Retina (tissue), 1 donor: ENCODE results near the gene DRG2.

Source experiments
- DNase-seq: peaks from one replicate; pipeline ENCODE4 v3.0.0-alpha.2; 2016

Gene DRG2

DNA sequence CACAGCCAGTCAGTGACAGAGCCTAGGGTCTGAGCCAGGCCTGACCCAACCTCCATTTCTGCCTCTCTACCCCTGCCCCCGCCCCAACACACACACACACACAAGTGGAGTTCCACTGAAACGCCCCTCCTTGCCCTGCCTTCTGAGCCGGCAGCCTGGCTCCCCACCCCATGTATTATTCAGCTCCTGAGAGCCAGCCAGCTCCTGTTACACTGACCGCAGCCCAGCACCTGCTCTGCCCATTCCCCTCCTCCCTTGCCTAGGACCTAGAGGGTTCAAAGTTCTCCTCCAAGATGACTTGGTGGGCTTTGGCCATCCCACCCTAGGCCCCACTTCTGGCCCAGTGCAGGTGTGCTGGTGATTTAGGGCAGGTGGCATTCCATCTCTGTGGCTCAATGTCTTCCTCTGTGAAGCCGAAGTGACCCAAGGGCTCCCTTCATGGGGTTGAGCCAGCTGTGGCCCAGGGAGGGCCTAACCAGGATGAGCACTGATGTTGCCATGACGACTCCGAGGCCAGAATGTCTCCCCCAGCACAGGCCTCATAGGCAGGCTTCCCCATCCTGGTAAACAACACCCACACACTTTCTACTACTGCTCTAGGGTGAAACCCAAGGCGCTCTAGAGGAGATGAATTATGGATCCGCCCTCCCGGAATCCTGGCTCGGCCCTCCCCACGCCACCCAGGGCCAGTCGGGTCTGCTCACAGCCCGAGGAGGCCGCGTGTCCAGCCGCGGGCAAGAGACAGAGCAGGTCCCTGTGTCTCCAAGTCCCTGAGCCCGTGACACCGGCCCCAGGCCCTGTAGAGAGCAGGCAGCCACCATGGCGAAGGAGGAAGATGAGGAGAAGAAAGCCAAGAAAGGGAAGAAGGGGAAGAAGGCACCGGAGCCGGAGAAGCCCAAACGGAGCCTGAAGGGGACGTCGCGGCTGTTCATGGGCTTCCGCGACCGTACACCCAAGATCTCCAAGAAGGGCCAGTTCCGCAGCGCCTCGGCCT is 30.5 kb downstream of the DRG2 start:
- no peak for DNase-seq

- DNase-seq = no peak
These were observed 31.5 kb downstream of the DRG2 start for GRCh38 chr17:18119166-18119745.

DNA sequence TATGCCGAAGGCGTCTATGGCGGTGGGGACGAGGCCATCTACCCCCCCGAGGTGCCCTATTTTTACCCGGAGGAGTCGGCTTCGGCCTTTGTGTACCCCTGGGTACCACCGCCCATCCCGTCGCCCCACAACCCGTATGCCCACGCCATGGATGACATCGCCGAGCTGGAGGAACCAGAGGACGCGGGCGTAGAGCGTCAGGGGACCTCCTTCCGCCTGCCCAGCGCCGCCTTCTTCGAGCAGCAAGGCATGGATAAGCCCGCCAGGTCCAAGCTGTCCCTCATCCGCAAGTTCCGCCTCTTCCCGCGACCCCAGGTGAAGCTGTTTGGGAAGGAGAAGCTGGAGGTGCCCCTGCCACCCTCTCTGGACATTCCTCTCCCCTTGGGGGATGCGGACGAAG is 32.2 kb downstream of the DRG2 start:
- DNase-seq = no peak

GRCh38 chr17:18120461-18121017 is 32.8 kb downstream of the DRG2 start:
- no peak for DNase-seq

DNA sequence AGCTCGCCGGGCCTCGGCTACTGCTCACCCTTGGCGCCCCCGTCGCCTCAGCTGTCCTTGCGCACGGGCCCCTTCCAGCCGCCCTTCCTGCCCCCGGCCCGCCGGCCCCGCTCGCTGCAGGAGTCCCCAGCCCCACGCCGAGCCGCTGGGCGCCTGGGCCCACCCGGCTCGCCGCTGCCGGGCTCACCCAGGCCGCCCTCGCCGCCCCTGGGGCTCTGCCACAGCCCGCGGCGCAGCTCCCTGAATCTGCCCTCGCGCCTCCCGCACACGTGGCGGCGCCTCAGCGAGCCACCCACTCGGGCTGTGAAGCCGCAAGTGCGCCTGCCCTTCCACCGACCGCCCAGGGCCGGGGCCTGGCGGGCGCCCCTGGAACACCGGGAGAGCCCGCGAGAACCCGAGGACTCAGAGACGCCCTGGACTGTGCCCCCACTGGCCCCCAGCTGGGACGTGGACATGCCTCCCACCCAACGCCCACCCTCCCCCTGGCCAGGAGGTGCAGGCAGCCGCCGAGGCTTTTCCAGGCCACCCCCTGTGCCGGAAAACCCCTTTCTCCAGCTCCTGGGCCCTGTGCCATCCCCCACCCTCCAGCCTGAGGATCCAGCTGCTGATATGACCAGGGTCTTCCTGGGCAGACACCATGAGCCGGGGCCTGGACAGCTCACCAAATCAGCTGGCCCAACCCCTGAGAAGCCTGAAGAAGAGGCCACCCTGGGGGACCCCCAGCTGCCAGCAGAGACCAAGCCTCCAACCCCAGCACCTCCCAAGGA is 33.6 kb downstream of the DRG2 start:
- no peak for DNase-seq

DNA sequence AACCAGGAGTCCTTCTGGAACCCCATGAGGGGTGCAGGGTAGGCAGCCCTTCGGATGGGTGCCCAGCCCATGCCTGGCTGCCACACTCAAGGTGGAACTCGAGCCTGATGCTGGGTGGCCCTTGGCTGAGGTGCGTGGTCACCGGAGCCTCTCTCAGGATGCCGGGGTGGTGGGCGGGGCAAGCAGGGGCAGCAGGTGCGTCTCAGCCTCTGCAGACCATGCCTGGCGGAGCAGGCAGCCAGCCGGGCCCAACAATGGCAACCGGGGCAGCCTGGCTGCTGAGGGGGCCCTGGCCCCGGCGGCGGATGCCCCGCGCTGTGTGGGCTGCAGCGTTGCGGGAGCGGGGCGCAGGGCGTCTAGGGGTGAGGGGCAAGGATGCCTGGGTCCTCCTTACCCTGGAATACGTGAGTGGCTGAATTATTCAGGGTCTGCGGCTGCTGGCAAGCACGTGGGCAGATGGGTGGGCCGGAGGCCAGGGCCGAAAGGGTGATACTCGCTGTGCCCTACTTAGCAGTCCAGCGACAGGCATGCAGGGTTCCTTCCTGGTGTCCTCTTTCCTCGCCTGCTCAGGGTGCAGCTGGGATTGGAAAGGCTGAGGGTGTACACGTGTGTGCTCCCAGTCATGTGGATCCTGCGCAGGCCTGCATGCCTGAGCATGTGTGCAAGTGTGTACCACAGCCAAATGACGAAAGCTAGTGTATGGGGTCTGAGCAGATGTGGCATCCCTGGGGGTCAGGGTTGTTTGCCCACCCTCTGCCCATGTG is 35.4 kb downstream of the DRG2 start:
- no peak for DNase-seq

- DNase-seq = no peak
These were observed 36.8 kb downstream of the DRG2 start for GRCh38 chr17:18124345-18125126.

DNA sequence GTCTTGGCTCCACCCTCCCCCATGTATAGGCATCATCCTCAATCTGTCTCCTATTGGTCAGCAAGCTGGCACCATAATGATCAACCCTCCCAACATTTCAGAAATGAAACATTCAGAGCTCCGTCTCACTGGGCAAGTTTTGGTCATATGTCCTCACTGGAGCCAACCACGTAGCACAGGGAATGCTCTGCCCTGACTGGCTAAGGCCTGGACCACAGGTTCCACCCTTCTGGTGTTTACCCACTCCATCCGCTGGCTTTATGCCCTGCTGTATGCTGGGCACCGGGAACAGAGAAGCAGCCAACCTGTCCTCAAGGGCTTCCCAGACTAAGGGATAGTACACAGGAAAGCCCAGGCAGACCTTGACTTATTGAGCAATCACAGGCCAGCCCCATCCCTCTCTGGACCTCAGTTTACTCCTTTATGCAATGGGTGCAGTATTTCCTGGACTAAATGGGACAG is 41.3 kb downstream of the DRG2 start:
- DNase-seq = no peak

- DNase-seq = no peak
These were observed 45.0 kb downstream of the DRG2 start for GRCh38 chr17:18132711-18133110.

DNA sequence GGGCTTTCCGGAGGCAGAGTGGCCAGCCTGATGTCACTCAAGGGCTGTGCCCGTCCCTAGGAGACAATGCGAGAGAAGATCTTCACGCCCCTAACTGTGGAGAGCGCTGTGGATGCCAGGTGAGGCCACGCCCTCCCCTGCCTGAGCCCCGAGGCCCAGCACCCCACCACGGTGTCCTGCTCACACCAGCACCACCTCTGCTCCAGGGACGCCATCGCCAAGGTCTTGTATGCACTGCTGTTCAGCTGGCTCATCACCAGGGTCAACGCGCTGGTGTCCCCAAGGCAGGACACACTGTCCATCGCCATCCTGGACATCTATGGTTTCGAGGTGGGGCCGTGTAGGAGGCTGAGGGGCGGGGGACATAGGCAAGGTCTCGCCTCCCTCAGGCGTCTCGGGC is 48.6 kb downstream of the DRG2 start:
- DNase-seq = no peak

DNA sequence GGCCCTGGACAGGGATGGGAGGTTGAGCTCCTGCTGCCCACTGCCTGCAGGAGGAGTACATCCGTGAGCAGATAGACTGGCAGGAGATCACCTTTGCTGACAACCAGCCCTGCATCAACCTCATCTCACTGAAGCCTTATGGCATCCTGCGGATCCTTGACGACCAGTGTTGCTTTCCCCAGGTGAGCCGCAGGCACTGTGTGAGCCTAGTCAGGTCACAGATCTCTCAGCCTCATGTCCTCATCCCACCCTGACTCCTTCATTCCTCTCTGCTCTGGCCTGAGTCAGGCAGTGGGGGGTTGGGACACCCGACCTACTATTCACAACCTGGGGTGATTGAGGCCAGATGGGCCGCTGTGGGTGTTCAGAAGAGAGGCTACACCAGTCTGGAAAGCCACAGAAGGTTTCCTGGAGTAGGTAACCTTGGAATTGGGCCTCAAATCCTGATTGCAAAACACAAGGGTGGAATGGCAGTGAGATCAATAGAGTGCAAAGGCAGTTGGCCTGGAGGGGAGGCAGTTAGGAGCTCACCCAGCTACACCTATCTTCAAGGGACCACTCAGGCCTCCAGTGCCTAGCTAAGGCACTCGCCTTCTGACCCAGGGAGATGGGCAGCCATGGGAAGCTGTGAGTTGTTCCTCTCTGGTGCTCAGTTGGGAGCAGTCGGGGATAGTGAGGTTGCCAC is 50.5 kb downstream of the DRG2 start:
- DNase-seq = no peak

DNA sequence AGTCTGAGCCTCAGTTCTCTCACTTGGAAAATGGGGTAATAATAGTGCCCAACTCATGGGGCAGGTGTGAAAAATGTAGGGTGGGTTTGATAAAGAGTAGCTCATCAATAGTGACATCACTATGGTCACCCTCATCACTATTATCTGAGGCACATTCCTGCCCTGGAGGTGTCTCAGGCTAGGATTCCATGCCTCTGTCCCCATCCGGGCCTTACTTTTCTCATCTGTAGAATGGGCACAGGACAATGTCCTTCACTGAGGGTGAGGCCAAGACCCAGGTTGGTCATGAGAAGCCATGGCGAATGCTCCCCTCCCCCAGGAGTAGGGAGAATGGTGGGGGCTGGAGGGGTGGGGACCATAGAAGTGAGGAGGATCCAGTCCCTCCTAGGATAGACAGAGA is 51.3 kb downstream of the DRG2 start:
- DNase-seq = no peak

DNA sequence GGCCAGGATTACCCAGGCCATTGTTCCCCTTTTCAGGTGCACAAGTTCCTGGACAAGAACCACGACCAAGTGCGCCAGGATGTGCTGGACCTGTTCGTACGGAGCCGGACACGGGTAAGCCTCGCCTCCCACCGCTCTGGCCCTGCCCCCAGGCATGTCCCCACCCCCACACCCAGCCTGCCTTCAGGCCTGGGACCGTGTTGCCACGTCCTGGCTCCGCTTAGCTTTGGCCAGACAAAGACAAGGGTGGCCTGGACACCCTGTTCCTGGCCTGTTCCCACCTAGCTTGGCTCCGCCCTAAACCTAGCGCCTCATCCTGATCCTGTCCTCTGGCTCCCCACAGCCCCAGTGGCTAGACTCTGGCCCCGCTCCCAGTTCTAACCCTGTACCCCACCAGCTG is 51.8 kb downstream of the DRG2 start:
- no peak for DNase-seq

- DNase-seq = no peak
These were observed 52.2 kb downstream of the DRG2 start for GRCh38 chr17:18139949-18140348.

DNA sequence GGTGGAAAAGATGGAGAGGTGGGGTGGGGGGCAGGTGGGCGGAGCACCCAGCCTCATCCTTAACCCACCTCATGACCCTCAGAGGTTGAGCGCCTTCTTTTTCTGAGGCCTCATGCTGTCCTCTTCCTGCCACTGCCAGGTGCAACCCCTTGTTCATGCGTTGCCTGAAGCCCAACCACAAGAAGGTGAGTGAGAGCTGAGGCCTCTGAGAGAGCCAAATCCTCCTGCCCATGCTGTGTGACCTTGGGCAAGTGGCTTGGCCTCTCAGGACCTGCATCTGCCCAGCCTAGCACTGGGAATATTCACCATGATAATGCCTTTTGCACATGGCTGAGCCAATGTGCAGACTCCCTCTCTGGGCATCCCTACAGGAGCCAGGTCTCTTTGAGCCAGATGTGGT is 52.9 kb downstream of the DRG2 start:
- DNase-seq = no peak

DNA sequence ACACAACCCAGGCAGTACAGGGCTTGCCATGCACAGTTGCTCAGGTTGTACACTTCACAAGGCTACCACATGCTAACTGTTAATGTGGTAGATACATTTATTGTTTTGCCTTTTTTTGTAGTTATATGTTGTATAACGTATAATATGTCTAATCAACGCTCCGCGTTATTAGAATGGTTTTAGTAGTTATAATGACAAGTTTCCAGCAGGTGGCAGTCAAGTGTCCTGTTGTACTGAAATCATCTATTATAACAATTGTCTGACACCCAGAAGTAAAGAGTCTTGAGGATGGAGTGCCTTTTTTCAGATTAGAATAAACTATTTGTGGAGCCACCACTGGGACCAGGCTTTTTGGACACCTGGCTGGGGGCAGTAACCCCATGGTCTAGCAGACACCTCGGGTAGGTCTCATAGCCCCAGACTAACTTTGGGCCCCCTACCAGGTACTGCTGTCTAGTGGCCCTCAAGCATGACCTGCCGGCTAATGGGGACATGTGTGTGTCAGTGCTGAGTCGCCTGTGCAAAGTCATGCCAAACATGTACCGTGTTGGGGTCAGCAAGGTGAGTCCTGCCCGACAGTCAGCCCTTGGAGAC is 53.6 kb downstream of the DRG2 start:
- peak; percentile 57 for DNase-seq

GRCh38 chr17:18142417-18142816 is 54.7 kb downstream of the DRG2 start:
- DNase-seq = no peak

DNA sequence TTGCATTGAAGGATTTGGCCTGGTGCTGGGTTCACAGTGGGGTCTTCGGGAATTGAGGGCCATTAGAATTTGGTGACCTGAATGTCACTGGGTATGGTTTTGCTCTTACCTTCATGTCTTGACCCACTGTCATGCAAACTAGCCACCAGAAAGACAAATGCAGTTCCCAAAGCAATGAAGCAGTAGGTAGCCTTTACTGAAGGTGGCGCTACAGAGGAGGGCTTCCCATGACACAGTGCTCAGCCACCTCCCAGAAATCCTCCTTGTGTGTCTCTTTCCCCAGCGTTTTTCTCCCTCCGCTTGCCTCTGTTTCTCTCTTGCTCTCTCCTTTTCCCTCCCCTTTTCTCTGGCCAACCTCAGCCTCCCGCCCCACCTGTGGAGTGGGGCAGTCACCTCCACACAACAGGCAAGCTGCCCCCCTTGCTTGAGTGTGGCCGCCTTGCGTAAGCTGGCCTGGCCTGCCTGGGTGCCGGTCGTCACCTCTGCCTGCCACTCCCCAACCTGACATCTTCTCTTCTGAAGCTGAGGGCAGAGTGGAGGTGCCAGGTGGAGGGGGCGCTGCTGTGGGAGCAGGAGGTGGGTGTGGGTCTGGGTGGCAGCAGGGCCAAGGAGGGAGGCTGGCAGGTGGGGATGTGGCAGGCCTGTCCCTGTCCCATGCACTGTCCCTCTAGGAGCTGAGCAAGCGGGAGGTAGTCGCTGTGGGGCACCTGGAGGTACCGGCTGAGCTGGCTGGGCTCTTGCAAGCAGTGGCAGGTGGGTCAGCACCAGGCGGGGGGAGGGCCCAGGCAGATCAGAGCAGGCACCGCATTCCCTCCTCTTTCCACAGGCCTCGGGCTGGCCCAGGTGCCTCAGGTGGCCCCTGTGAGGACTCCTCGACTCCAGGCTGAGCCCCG is 55.5 kb downstream of the DRG2 start:
- no peak for DNase-seq

- DNase-seq = no peak
These were observed 56.5 kb downstream of the DRG2 start for GRCh38 chr17:18144261-18144660.
